ENCODE results near the gene RPS17.
A peak's percentile ranks its signal among the peaks of the same experiment; 100 is the strongest.

Gene RPS17

GRCh38 chr15:82540055-82540983 lies at the start of gene RPS17:
Gene RPS17, minus strand, starts transcription at chr15:82540457. Its CDS starts 29 bp downstream, at chr15:82540428.
- H3K27ac ChIP-seq: peak within 1 kb of the TSS; percentile 98
- TF ChIP-seq CTCF (conservative IDR thresholded peaks at IDR 0.05): peak; percentile 100

- H3K27ac ChIP-seq: no peak overlapping the region
- no peak for TF ChIP-seq CTCF (conservative IDR thresholded peaks at IDR 0.05)
Observed at GRCh38 chr15:82587805-82588204, 47.5 kb upstream of the RPS17 start.

DNA sequence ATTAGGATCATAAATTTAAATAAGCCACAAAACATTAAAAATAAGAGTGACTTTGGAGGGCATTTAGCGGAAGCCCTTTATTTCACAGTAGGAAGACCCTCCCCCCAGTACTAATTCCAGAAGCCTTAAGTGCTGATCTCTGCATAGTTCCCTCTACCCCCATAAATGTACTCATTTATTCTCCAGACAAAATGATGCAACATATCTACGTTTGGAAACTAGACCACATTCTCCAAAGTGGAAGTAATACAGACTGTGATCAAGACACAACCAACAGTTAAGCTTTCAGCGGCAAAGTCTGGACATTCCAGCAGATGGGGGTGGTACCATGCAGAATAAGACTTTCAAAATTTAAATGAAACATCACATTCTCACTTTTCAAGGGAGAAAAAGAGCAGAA lies 44.8 kb upstream of the RPS17 start:
- no peak for TF ChIP-seq CTCF (conservative IDR thresholded peaks at IDR 0.05)

GRCh38 chr15:82580713-82581112 lies 40.5 kb upstream of the RPS17 start:
- TF ChIP-seq CTCF (conservative IDR thresholded peaks at IDR 0.05): no peak

More for the DNA sequence above, 44.8 kb upstream of the RPS17 start:
- H3K27ac ChIP-seq: no peak overlapping the region

DNA sequence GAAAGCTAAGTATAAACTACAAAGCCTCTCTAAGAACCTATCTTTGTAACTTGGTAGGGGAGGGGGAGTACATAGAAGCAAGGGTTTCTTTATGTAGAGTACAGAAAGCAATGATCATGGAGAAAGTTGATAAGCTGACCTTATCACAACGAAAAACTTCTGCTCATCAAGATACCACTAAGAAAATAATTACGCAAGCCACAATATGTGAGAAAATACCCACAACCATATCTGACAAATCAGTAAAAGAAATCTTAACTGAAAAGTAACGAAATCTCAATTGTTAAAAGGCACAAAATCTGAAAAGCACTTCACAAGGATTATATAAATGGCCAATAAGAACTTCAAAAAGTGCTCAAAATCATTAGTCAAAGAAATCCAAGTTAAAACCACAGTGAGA lies 35.1 kb upstream of the RPS17 start:
- no peak overlapping the region for H3K27ac ChIP-seq
- no peak for TF ChIP-seq CTCF (conservative IDR thresholded peaks at IDR 0.05)

More at GRCh38 chr15:82580713-82581112, 40.5 kb upstream of the RPS17 start:
- no peak overlapping the region for H3K27ac ChIP-seq

DNA sequence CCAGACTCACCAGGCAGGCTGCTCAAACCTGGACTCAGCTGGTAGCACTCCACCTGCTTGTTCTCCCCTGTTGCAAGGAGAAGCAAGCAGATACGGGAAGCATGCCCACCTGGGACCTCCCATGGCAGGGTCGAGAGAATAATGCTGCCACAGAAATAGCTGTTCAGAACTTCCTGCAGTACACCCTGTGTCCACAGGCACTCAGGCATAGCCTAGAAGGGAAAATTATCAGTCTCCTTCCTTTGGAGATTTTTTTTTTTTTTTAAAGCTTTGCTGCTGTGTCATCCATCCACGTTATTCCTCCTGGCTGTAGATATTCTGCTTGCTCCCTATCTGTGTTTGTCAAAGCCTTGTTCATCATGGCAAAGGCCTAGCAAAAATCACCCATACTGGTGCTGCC lies 32.7 kb upstream of the RPS17 start:
- 0 out of 2 replicates have a peak overlapping the region, but pooled peaks have one; percentile 67 for H3K27ac ChIP-seq
- TF ChIP-seq CTCF (conservative IDR thresholded peaks at IDR 0.05): no peak

GRCh38 chr15:82572311-82572710 lies 32.1 kb upstream of the RPS17 start:
- no peak for TF ChIP-seq CTCF (conservative IDR thresholded peaks at IDR 0.05)
- H3K27ac ChIP-seq: peak overlapping the region; percentile 67

Measured in VCaP (cell line).